WTC11 (cell line): ENCODE measurements around the gene SKAP2. TPM values are rescaled to one million over a fixed set of nuclear protein-coding genes. Genes with fewer than 3 reads are reported as not detected.

ENCODE experiments used
- ATAC-seq: fragments of 200-7000 bp; cut with Tn5 transposase; 2 replicates; pipeline ENCODE4 v1.10.0; 2021; ENCODE audit warnings: mild to moderate bottlenecking, moderate library complexity
- CTCF ChIA-PET: fragments of 300-600 bp; sonication (Branson Sonifier 250); formaldehyde crosslinking; loops from one replicate; lab custom pipeline; 2021; ENCODE audit warnings: antibody characterized with exemption; lab: Charles Lee
- POLR2A ChIA-PET: fragments of 350-600 bp; sonication (Branson Sonifier 250); formaldehyde crosslinking; loops from one replicate; lab custom pipeline; 2021; ENCODE audit warnings: antibody characterized with exemption; lab: Charles Lee
- DNase-seq: peaks from one replicate; pipeline ENCODE4 v3.0.0; 2021; ENCODE audit warnings: low spot score
- H3K27ac Mint-ChIP-seq: 2 replicates; pipeline ENCODE4 v1.8.0; 2021; ENCODE audit warnings: mixed read lengths
- H3K27me3 Mint-ChIP-seq: 2 replicates; pipeline ENCODE4 v1.8.0; 2021; ENCODE audit warnings: low read depth, mild to moderate bottlenecking, moderate library complexity, mixed read lengths
- H3K36me3 Mint-ChIP-seq: 2 replicates; pipeline ENCODE4 v1.8.0; 2021; ENCODE audit warnings: mixed read lengths
- H3K4me1 Mint-ChIP-seq: 2 replicates; pipeline ENCODE4 v1.8.0; 2022; ENCODE audit warnings: mixed read lengths
- H3K4me3 Mint-ChIP-seq: 2 replicates; pipeline ENCODE4 v1.8.0; 2021; ENCODE audit warnings: mild to moderate bottlenecking, moderate library complexity, mixed read lengths
- H3K9me3 Mint-ChIP-seq: 2 replicates; pipeline ENCODE4 v1.8.0; 2021; ENCODE audit warnings: mixed read lengths
- CBFB ChIP-seq: sonication (generic); formaldehyde crosslinking; IDR thresholded peaks from 2 replicates; pipeline ENCODE4 v1.8.1; 2022; ENCODE audit warnings: mild to moderate bottlenecking, low read depth, missing genetic modification reagents
- FOXK1 ChIP-seq: sonication (generic); formaldehyde crosslinking; IDR thresholded peaks from 2 replicates; pipeline ENCODE4 v1.8.0; 2022; ENCODE audit warnings: mild to moderate bottlenecking, moderate library complexity, missing genetic modification reagents
- IRF2 ChIP-seq: sonication (generic); formaldehyde crosslinking; IDR thresholded peaks from 2 replicates; pipeline ENCODE4 v1.8.0; 2022; ENCODE audit warnings: low read depth, missing genetic modification reagents, borderline replicate concordance
- MXD4 ChIP-seq: fragments of 250-450 bp; sonication (Bioruptor Pico); IDR thresholded peaks from 2 replicates; pipeline ENCODE4 v1.8.0; 2021; ENCODE audit warnings: mild to moderate bottlenecking, moderate library complexity, borderline replicate concordance
- NFE2L1 ChIP-seq: sonication (generic); formaldehyde crosslinking; IDR thresholded peaks from 2 replicates; pipeline ENCODE4 v1.8.1; 2023; ENCODE audit warnings: missing genetic modification reagents
- NR2C2 ChIP-seq: sonication (generic); formaldehyde crosslinking; IDR thresholded peaks from 2 replicates; pipeline ENCODE4 v1.8.0; 2022; ENCODE audit warnings: mild to moderate bottlenecking, missing genetic modification reagents
- PREB ChIP-seq: sonication (generic); formaldehyde crosslinking; IDR thresholded peaks from 2 replicates; pipeline ENCODE4 v1.8.1; 2022; ENCODE audit warnings: mild to moderate bottlenecking, missing genetic modification reagents, moderate library complexity, borderline replicate concordance
- ZBTB43 ChIP-seq: sonication (generic); formaldehyde crosslinking; IDR thresholded peaks from 2 replicates; pipeline ENCODE4 v1.8.1; 2023; ENCODE audit warnings: mild to moderate bottlenecking, missing genetic modification reagents
- ZNF317 ChIP-seq: sonication (generic); formaldehyde crosslinking; IDR thresholded peaks from 2 replicates; pipeline ENCODE4 v1.8.1; 2023; ENCODE audit warnings: low read depth, mild to moderate bottlenecking, moderate library complexity, missing genetic modification reagents, borderline replicate concordance
- ZNF416 ChIP-seq: fragments of 250-450 bp; sonication (Bioruptor Pico); IDR thresholded peaks from 2 replicates; pipeline ENCODE4 v1.9.0; 2021; ENCODE audit warnings: mild to moderate bottlenecking, inconsistent platforms
- total RNA-seq: library from RNA; stranded (reverse); gene quantifications from 3 replicates; pipeline ENCODE4 v1.2.3, GENCODE V29; 2021
- TF ChIP-seq, protein P1 (sequence below): sonication (generic); formaldehyde crosslinking; IDR thresholded peaks from 2 replicates; pipeline ENCODE4 v1.8.1; 2023; ENCODE audit warnings: mild to moderate bottlenecking, missing genetic modification reagents, borderline replicate concordance
- TF ChIP-seq, protein P2 (sequence below): sonication (generic); formaldehyde crosslinking; IDR thresholded peaks from 2 replicates; pipeline ENCODE4 v1.8.1; 2023; ENCODE audit warnings: mild to moderate bottlenecking, missing genetic modification reagents
- TF ChIP-seq, protein P3 (sequence below): sonication (generic); formaldehyde crosslinking; conservative IDR thresholded peaks from 2 replicates; pipeline ENCODE4 v1.8.1; 2022; ENCODE audit warnings: mild to moderate bottlenecking, missing genetic modification reagents
- TF ChIP-seq, protein P4 (sequence below): sonication (generic); formaldehyde crosslinking; IDR thresholded peaks from 2 replicates; pipeline ENCODE4 v1.8.0; 2022; ENCODE audit warnings: missing genetic modification reagents

Gene SKAP2
- total RNA-seq, 1 experiment from 2014 or later = 2.5 TPM

GRCh38 chr7:26675143-26675887 is 189.1 kb downstream of the SKAP2 start (continued):
- TF ChIP-seq, protein P1, sequence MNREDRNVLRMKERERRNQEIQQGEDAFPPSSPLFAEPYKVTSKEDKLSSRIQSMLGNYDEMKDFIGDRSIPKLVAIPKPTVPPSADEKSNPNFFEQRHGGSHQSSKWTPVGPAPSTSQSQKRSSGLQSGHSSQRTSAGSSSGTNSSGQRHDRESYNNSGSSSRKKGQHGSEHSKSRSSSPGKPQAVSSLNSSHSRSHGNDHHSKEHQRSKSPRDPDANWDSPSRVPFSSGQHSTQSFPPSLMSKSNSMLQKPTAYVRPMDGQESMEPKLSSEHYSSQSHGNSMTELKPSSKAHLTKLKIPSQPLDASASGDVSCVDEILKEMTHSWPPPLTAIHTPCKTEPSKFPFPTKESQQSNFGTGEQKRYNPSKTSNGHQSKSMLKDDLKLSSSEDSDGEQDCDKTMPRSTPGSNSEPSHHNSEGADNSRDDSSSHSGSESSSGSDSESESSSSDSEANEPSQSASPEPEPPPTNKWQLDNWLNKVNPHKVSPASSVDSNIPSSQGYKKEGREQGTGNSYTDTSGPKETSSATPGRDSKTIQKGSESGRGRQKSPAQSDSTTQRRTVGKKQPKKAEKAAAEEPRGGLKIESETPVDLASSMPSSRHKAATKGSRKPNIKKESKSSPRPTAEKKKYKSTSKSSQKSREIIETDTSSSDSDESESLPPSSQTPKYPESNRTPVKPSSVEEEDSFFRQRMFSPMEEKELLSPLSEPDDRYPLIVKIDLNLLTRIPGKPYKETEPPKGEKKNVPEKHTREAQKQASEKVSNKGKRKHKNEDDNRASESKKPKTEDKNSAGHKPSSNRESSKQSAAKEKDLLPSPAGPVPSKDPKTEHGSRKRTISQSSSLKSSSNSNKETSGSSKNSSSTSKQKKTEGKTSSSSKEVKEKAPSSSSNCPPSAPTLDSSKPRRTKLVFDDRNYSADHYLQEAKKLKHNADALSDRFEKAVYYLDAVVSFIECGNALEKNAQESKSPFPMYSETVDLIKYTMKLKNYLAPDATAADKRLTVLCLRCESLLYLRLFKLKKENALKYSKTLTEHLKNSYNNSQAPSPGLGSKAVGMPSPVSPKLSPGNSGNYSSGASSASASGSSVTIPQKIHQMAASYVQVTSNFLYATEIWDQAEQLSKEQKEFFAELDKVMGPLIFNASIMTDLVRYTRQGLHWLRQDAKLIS = no peak
- no peak for TF ChIP-seq FOXK1 (CRISPR knock-in tag)
- no peak for TF ChIP-seq ZNF416 (CRISPR knock-in tag)
- TF ChIP-seq, protein P2, sequence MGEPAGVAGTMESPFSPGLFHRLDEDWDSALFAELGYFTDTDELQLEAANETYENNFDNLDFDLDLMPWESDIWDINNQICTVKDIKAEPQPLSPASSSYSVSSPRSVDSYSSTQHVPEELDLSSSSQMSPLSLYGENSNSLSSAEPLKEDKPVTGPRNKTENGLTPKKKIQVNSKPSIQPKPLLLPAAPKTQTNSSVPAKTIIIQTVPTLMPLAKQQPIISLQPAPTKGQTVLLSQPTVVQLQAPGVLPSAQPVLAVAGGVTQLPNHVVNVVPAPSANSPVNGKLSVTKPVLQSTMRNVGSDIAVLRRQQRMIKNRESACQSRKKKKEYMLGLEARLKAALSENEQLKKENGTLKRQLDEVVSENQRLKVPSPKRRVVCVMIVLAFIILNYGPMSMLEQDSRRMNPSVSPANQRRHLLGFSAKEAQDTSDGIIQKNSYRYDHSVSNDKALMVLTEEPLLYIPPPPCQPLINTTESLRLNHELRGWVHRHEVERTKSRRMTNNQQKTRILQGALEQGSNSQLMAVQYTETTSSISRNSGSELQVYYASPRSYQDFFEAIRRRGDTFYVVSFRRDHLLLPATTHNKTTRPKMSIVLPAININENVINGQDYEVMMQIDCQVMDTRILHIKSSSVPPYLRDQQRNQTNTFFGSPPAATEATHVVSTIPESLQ = no peak
- TF ChIP-seq, protein P3, sequence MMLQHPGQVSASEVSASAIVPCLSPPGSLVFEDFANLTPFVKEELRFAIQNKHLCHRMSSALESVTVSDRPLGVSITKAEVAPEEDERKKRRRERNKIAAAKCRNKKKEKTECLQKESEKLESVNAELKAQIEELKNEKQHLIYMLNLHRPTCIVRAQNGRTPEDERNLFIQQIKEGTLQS (CRISPR knock-in tag) = no peak
- no peak for TF ChIP-seq ZBTB43 (CRISPR knock-in tag)

DNA sequence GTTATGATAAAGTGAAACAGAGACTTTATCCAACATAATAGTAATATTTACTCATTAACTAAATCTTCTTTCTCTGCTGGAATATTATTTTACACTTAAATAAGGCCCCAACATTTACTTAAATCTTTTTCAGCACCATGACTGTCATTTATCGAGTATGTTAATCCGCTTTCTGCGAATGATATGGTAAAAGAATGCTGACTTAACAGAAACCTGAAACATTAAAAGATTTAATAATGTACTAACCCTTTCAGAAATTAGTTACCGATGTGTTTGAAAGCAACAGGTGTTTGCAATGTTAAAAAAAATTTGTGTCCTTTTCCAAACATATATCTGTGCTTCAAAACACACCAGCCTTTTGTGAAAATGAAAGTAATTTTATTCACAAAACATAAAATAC is 190.5 kb downstream of the SKAP2 start:
- CTCF ChIA-PET = interaction anchor here (1.2 to 1.3 kb wide), 2 partner anchors 305 to 487 kb away, joined by 3 to 7 read pairs; no protein-coding TSS in a partner anchor
- DNase-seq (no peak), ATAC-seq (no peak)
- no peaks in the 10 kb centered on the region for H3K4me1 Mint-ChIP-seq
- H3K4me3 Mint-ChIP-seq = no peak overlapping the region
- no peak overlapping the region for H3K27ac Mint-ChIP-seq
- H3K27me3 Mint-ChIP-seq = no peaks in the 10 kb centered on the region
- no peaks in the 10 kb centered on the region for H3K9me3 Mint-ChIP-seq
- POLR2A ChIA-PET = no interaction called here
- no peaks in the 10 kb centered on the region for H3K36me3 Mint-ChIP-seq
- no peak for TF ChIP-seq IRF2 (CRISPR knock-in tag)
- TF ChIP-seq CBFB (CRISPR knock-in tag) = no peak
- no peak for TF ChIP-seq MXD4
- no peak for TF ChIP-seq ZNF317 (CRISPR knock-in tag)
- TF ChIP-seq NFE2L1 (CRISPR knock-in tag) = no peak

DNA sequence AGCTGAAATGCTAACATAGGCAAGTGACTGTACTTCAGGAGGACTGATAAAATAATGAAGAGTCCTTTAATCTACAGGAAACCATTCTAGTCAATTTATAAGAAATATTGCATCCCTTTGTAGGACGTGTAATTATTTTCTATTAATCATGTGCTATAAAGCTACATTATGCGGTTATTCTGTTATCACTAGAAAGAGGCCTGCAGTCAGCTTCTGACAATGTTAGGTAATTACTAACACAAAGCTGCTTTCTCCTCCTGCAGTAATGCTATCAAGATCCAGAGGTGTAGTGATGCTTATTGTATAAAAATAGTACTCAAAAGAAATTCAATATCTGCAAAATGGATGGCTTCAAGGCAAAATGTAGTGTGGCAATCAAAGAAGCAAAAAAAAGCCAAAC is 191.1 kb downstream of the SKAP2 start:
- Mint-ChIP-seq H3K4me3 (no peak overlapping the region), H3K9me3 (no peaks in the 10 kb centered on the region), H3K27ac (no peak overlapping the region), H3K27me3 (no peaks in the 10 kb centered on the region), H3K4me1 (no peaks in the 10 kb centered on the region), H3K36me3 (no peaks in the 10 kb centered on the region)
- ATAC-seq (no peak), DNase-seq (no peak)
- ChIA-PET CTCF (interaction anchor here (0.7 to 1.3 kb wide), 3 partner anchors 8 to 488 kb away, joined by 3 to 7 read pairs (median 3); no protein-coding TSS in a partner anchor), POLR2A (no interaction called here)
- TF ChIP-seq, protein P4, sequence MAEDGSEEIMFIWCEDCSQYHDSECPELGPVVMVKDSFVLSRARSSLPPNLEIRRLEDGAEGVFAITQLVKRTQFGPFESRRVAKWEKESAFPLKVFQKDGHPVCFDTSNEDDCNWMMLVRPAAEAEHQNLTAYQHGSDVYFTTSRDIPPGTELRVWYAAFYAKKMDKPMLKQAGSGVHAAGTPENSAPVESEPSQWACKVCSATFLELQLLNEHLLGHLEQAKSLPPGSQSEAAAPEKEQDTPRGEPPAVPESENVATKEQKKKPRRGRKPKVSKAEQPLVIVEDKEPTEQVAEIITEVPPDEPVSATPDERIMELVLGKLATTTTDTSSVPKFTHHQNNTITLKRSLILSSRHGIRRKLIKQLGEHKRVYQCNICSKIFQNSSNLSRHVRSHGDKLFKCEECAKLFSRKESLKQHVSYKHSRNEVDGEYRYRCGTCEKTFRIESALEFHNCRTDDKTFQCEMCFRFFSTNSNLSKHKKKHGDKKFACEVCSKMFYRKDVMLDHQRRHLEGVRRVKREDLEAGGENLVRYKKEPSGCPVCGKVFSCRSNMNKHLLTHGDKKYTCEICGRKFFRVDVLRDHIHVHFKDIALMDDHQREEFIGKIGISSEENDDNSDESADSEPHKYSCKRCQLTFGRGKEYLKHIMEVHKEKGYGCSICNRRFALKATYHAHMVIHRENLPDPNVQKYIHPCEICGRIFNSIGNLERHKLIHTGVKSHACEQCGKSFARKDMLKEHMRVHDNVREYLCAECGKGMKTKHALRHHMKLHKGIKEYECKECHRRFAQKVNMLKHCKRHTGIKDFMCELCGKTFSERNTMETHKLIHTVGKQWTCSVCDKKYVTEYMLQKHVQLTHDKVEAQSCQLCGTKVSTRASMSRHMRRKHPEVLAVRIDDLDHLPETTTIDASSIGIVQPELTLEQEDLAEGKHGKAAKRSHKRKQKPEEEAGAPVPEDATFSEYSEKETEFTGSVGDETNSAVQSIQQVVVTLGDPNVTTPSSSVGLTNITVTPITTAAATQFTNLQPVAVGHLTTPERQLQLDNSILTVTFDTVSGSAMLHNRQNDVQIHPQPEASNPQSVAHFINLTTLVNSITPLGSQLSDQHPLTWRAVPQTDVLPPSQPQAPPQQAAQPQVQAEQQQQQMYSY (CRISPR knock-in tag) = no peak
- TF ChIP-seq NR2C2 (CRISPR knock-in tag) = no peak
- TF ChIP-seq PREB (CRISPR knock-in tag) = no peak
